H1 (cell line): ENCODE results near the gene SLC7A9. TPM values are rescaled to one million over a fixed set of nuclear protein-coding genes. Genes with fewer than 3 reads are reported as not detected.

Experiments
- ASH2L ChIP-seq: fragments of 200-600, 300-600 bp; sonication (generic); IDR thresholded peaks from one replicate; pipeline ENCODE4 v1.7.1; 2017; ENCODE audit warnings: low read length
- CEBPB ChIP-seq: IDR thresholded peaks from 2 replicates; pipeline ENCODE4 v1.6.1; 2012; ENCODE audit warnings: low read depth, low read length
- RBBP5 ChIP-seq: IDR thresholded peaks from 2 replicates; pipeline ENCODE4 v1.7.1; 2012; ENCODE audit warnings: low read depth, mild to moderate bottlenecking, inconsistent platforms, low read length, moderate library complexity, borderline replicate concordance
- TAF7 ChIP-seq: optimal IDR thresholded peaks from 2 replicates; pipeline ENCODE3; 2011; ENCODE audit warnings: low read depth, mild to moderate bottlenecking, inconsistent platforms, low read length, moderate library complexity, borderline replicate concordance
- polyA plus RNA-seq, 7 experiments: library from polyadenylated mRNA; depleted of rRNA in 3 of 7; stranded (reverse) in 5 of 7; unstranded in 2 of 7; fragments of >200 nt in 5 of 7; fragments of 200-250 nt in 2 of 7; gene quantifications; 1 replicate in 5 of 7; 2 replicates in 1 of 7; 4 replicates in 1 of 7; pipeline versions ENCODE4 v1.2.1 to v1.2.3, GENCODE V29; 2011 to 2013; ENCODE audit warnings: missing spikeins in 2 of 7, mixed read lengths in 2 of 7
- total RNA-seq: library from RNA; stranded (reverse); fragmentation: NEBNext Ultra II Directional; extraction: Animal tissue kit (Norgen Biotek cat#: 25700); gene quantifications from 2 replicates; pipeline ENCODE4 v1.2.1, GENCODE V29; 2021
- TF ChIP-seq, protein P1 (sequence below): fragments of 300-600 bp; sonication (generic); IDR thresholded peaks from 2 replicates; pipeline ENCODE4 v1.7.1; 2012; ENCODE audit warnings: low read length, moderate library complexity, mild to moderate bottlenecking, inconsistent platforms; ENCODE audit not compliant: insufficient replicate concordance
- TF ChIP-seq, protein P2 (sequence below): IDR thresholded peaks from 2 replicates; pipeline ENCODE4 v1.6.1; 2012; ENCODE audit warnings: inconsistent platforms

The SLC7A9 gene
- total and polyA plus RNA-seq, 2 of the 8 experiments (the other 6 are each of a cell fraction or from before 2014, with no cell fraction given) = 0.15 TPM; not detected in 1

DNA sequence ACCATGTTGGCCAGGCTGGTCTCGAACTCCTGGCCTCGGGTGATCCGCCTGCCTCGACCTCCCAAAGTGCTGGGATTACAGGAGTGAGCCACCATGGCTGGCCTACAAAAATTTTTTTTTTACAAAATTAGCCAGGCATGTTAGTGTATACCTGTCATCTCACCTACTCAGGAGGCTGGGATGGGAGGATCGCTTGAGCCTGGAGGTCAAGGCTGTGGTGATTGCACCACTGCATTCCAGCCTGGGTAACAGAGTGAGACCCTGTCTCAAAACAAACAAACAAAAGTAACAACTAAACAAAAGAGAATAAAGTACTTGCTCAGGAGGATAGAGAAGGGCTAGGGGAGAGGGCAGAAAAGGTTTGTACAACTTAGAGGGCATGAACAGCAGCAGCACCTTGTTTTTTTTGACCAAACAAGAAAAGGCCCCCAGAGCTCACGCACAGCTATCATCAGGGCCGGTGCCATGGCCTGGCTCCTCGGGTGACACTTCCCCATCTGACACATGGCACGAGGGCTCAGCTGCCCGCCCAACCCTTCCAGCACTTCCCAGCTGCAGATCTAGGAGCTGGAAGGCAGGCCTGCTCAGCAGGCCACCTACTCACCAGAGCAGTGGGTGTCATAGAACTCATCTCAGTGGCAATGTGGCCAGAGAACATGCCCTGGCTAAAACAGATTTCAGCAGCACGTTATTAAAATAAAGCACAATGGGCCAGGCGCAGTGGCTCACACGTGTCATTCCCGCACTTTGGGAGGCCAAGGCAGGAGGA, 8.6 kb upstream of the SLC7A9 start (continued):
- TF ChIP-seq, protein P1, sequence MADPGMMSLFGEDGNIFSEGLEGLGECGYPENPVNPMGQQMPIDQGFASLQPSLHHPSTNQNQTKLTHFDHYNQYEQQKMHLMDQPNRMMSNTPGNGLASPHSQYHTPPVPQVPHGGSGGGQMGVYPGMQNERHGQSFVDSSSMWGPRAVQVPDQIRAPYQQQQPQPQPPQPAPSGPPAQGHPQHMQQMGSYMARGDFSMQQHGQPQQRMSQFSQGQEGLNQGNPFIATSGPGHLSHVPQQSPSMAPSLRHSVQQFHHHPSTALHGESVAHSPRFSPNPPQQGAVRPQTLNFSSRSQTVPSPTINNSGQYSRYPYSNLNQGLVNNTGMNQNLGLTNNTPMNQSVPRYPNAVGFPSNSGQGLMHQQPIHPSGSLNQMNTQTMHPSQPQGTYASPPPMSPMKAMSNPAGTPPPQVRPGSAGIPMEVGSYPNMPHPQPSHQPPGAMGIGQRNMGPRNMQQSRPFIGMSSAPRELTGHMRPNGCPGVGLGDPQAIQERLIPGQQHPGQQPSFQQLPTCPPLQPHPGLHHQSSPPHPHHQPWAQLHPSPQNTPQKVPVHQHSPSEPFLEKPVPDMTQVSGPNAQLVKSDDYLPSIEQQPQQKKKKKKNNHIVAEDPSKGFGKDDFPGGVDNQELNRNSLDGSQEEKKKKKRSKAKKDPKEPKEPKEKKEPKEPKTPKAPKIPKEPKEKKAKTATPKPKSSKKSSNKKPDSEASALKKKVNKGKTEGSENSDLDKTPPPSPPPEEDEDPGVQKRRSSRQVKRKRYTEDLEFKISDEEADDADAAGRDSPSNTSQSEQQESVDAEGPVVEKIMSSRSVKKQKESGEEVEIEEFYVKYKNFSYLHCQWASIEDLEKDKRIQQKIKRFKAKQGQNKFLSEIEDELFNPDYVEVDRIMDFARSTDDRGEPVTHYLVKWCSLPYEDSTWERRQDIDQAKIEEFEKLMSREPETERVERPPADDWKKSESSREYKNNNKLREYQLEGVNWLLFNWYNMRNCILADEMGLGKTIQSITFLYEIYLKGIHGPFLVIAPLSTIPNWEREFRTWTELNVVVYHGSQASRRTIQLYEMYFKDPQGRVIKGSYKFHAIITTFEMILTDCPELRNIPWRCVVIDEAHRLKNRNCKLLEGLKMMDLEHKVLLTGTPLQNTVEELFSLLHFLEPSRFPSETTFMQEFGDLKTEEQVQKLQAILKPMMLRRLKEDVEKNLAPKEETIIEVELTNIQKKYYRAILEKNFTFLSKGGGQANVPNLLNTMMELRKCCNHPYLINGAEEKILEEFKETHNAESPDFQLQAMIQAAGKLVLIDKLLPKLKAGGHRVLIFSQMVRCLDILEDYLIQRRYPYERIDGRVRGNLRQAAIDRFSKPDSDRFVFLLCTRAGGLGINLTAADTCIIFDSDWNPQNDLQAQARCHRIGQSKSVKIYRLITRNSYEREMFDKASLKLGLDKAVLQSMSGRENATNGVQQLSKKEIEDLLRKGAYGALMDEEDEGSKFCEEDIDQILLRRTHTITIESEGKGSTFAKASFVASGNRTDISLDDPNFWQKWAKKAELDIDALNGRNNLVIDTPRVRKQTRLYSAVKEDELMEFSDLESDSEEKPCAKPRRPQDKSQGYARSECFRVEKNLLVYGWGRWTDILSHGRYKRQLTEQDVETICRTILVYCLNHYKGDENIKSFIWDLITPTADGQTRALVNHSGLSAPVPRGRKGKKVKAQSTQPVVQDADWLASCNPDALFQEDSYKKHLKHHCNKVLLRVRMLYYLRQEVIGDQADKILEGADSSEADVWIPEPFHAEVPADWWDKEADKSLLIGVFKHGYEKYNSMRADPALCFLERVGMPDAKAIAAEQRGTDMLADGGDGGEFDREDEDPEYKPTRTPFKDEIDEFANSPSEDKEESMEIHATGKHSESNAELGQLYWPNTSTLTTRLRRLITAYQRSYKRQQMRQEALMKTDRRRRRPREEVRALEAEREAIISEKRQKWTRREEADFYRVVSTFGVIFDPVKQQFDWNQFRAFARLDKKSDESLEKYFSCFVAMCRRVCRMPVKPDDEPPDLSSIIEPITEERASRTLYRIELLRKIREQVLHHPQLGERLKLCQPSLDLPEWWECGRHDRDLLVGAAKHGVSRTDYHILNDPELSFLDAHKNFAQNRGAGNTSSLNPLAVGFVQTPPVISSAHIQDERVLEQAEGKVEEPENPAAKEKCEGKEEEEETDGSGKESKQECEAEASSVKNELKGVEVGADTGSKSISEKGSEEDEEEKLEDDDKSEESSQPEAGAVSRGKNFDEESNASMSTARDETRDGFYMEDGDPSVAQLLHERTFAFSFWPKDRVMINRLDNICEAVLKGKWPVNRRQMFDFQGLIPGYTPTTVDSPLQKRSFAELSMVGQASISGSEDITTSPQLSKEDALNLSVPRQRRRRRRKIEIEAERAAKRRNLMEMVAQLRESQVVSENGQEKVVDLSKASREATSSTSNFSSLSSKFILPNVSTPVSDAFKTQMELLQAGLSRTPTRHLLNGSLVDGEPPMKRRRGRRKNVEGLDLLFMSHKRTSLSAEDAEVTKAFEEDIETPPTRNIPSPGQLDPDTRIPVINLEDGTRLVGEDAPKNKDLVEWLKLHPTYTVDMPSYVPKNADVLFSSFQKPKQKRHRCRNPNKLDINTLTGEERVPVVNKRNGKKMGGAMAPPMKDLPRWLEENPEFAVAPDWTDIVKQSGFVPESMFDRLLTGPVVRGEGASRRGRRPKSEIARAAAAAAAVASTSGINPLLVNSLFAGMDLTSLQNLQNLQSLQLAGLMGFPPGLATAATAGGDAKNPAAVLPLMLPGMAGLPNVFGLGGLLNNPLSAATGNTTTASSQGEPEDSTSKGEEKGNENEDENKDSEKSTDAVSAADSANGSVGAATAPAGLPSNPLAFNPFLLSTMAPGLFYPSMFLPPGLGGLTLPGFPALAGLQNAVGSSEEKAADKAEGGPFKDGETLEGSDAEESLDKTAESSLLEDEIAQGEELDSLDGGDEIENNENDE = no peak
- TF ChIP-seq TAF7 (no peak), CEBPB (no peak), ASH2L (no peak), RBBP5 (no peak)
- TF ChIP-seq, protein P2, sequence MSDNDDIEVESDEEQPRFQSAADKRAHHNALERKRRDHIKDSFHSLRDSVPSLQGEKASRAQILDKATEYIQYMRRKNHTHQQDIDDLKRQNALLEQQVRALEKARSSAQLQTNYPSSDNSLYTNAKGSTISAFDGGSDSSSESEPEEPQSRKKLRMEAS = no peak
